ENCODE results near the gene MRPL10.
A peak's percentile ranks its signal among the peaks of the same experiment; 100 is the strongest.

Gene MRPL10

GRCh38 chr17:47831003-47831933 is at the start of gene MRPL10, which contains the start of gene LRRC46:
Gene MRPL10 (minus strand): TSS chr17:47831541. CDS start chr17:47831511, 30 bp downstream.
Gene LRRC46 (plus strand): TSS chr17:47831670. CDS start chr17:47831990, 320 bp downstream.
- DNase-seq = peak; percentile 97

GRCh38 chr17:47879776-47880454 is 48.6 kb upstream of the MRPL10 start:
- DNase-seq = no peak

- DNase-seq = no peak
These were observed 47.8 kb upstream of the MRPL10 start for GRCh38 chr17:47879028-47879585.

GRCh38 chr17:47878203-47879027 is 47.1 kb upstream of the MRPL10 start:
- no peak for DNase-seq

GRCh38 chr17:47877368-47878034 is 46.2 kb upstream of the MRPL10 start:
- DNase-seq = no peak

GRCh38 chr17:47875011-47875985 is 44.0 kb upstream of the MRPL10 start:
- DNase-seq = no peak

- DNase-seq = no peak
These were observed 42.1 kb upstream of the MRPL10 start for GRCh38 chr17:47873200-47874090.

GRCh38 chr17:47872651-47873161 is 41.4 kb upstream of the MRPL10 start:
- no peak for DNase-seq

- no peak for DNase-seq
These were observed 40.8 kb upstream of the MRPL10 start for GRCh38 chr17:47872019-47872650.

GRCh38 chr17:47871048-47871447 is 39.7 kb upstream of the MRPL10 start:
- no peak for DNase-seq

GRCh38 chr17:47870056-47870455 is 38.7 kb upstream of the MRPL10 start:
- no peak for DNase-seq

- no peak for DNase-seq
These were observed 37.8 kb upstream of the MRPL10 start for GRCh38 chr17:47869114-47869513.

GRCh38 chr17:47867813-47868533 is 36.6 kb upstream of the MRPL10 start:
- no peak for DNase-seq

GRCh38 chr17:47866941-47867340 is 35.6 kb upstream of the MRPL10 start:
- no peak for DNase-seq

- DNase-seq = no peak
These were observed 33.5 kb upstream of the MRPL10 start for GRCh38 chr17:47864791-47865216.

- no peak for DNase-seq
These were observed 31.5 kb upstream of the MRPL10 start for GRCh38 chr17:47862621-47863440.

- DNase-seq = no peak
These were observed 29.0 kb upstream of the MRPL10 start for GRCh38 chr17:47860386-47860785.
